HCT116 (cell line): ENCODE data around the gene SRGAP3. TPM values are rescaled to one million over a fixed set of nuclear protein-coding genes. Genes with fewer than 3 reads are reported as not detected.

Experiments
- ATAC-seq: fragments of 200-7000 bp; cut with Tn5 transposase; 2 replicates; pipeline ENCODE4 v1.9.1; 2020; ENCODE audit warnings: mild to moderate bottlenecking, moderate library complexity
- BruUV-seq: library from RNA; stranded (reverse); fragments of 400-500 nt; replicated peaks from 2 replicates; lab custom pipeline; 2021; lab: Mats Ljungman, UMichigan
- CTCF ChIA-PET: fragments of 300-600 bp; sonication (Branson Sonifier 250); formaldehyde crosslinking; loops from one replicate; lab custom pipeline; 2021; ENCODE audit warnings: antibody characterized with exemption; lab: Charles Lee
- POLR2A ChIA-PET: fragments of 300-600, 350-600 bp; sonication (Branson Sonifier 250); formaldehyde crosslinking; loops from one replicate; lab custom pipeline; 2021; ENCODE audit warnings: antibody characterized with exemption; lab: Charles Lee
- RAD21 ChIA-PET, 2 experiments: fragments of 300-600 bp; sonication (Branson Sonifier 250); formaldehyde crosslinking; loops; one replicate each; lab custom pipeline; 2023; ENCODE audit warnings: low total read pairs in 2 of 2; ENCODE audit not compliant: uncharacterized antibody in 2 of 2, unreplicated experiment in 2 of 2, low non-redundant PET in 1 of 2; lab: Charles Lee
- DNase-seq: peaks from one replicate; pipeline ENCODE4 v3.0.0-alpha.2; 2010; ENCODE audit warnings: low read depth, low spot score
- H2AFZ ChIP-seq: fragments of 200-600 bp; shearing (Covaris generic), sonication (generic); 2 replicates; pipeline ENCODE4 v1.6.1; 2017; ENCODE audit warnings: low read depth, mixed run types, mixed read lengths, antibody characterized with exemption, low read length; ENCODE audit not compliant: poor library complexity, severe bottlenecking
- H3K27ac ChIP-seq: 2 replicates; pipeline ENCODE4 v1.5.1; 2012; ENCODE audit warnings: low read depth, low read length
- H3K27me3 ChIP-seq: fragments of 200-600 bp; sonication (generic); 2 replicates; pipeline ENCODE4 v1.6.1; 2016; ENCODE audit warnings: mixed run types, low read length, mixed read lengths; ENCODE audit not compliant: insufficient read depth
- H3K36me3 ChIP-seq, 2 experiments: fragments of 200-500 bp in 1 of 2; fragments of 200-600 bp in 1 of 2; sonication (Bioruptor generic) in 1 of 2; sonication (generic) in 1 of 2; 2 replicates each; pipeline versions ENCODE4 v1.5.1 to v1.6.1; 2014 to 2016; ENCODE audit warnings: low read length in 2 of 2, inconsistent platforms in 1 of 2, mixed read lengths in 1 of 2, mixed run types in 1 of 2; ENCODE audit not compliant: insufficient read depth in 2 of 2, control insufficient read depth in 1 of 2
- H3K4me1 ChIP-seq, 2 experiments: fragments of 200-600 bp in 1 of 2; sonication (generic) in 1 of 2; 2 replicates each; pipeline versions ENCODE4 v1.5.1 to v1.6.1; 2012 to 2017; ENCODE audit warnings: low read length in 2 of 2, inconsistent platforms in 1 of 2, mild to moderate bottlenecking in 1 of 2, mixed read lengths in 1 of 2, mixed run types in 1 of 2, moderate library complexity in 1 of 2; ENCODE audit not compliant: insufficient read depth in 2 of 2, control insufficient read depth in 1 of 2
- H3K4me2 ChIP-seq: fragments of 200-600 bp; sonication (generic); 2 replicates; pipeline ENCODE4 v1.6.1; 2017; ENCODE audit warnings: mixed run types, low read length, mixed read lengths
- H3K4me3 ChIP-seq, 2 experiments: fragments of 200-600 bp in 1 of 2; sonication (generic) in 1 of 2; replicated peaks in 1 of 2; 2 replicates each; pipeline ENCODE4 v1.5.1; 2011 to 2016; ENCODE audit warnings: low read length in 2 of 2, control low read depth in 1 of 2, low read depth in 1 of 2, mild to moderate bottlenecking in 1 of 2, mixed read lengths in 1 of 2, mixed run types in 1 of 2
- H3K79me2 ChIP-seq: fragments of 200-600 bp; sonication (generic); 2 replicates; pipeline ENCODE4 v1.6.1; 2017; ENCODE audit warnings: mild to moderate bottlenecking, mixed run types, low read length, moderate library complexity, mixed read lengths; ENCODE audit not compliant: insufficient read depth
- H3K9ac ChIP-seq: fragments of 200-600 bp; sonication (generic); 2 replicates; pipeline ENCODE4 v1.6.1; 2016; ENCODE audit warnings: low read length, mixed read lengths
- H3K9me2 ChIP-seq: fragments of 200-600 bp; sonication (generic), shearing (Covaris generic); 2 replicates; pipeline ENCODE4 v1.6.1; 2017; ENCODE audit warnings: mixed run types, mild to moderate bottlenecking, moderate library complexity; ENCODE audit not compliant: insufficient read depth
- H3K9me3 ChIP-seq, 2 experiments: fragments of 200-500 bp in 1 of 2; fragments of 200-600 bp in 1 of 2; sonication (Bioruptor generic) in 1 of 2; sonication (generic) in 1 of 2; 2 replicates each; pipeline ENCODE4 v1.6.1; 2014 to 2017; ENCODE audit warnings: low read length in 2 of 2, mixed read lengths in 2 of 2, inconsistent platforms in 1 of 2, low read depth in 1 of 2, mild to moderate bottlenecking in 1 of 2, mixed run types in 1 of 2, moderate library complexity in 1 of 2; ENCODE audit not compliant: control insufficient read depth in 1 of 2, insufficient read depth in 1 of 2
- H4K20me1 ChIP-seq: fragments of 200-600 bp; sonication (generic), shearing (Covaris generic); 2 replicates; pipeline ENCODE4 v1.6.1; 2017; ENCODE audit warnings: mixed run types, mild to moderate bottlenecking, moderate library complexity; ENCODE audit not compliant: insufficient read depth
- ATF3 ChIP-seq: IDR thresholded peaks from 2 replicates; pipeline ENCODE4 v1.6.1; 2012
- CBX3 ChIP-seq: IDR thresholded peaks from 2 replicates; pipeline ENCODE4 v1.6.1; 2012; ENCODE audit warnings: low read depth
- CEBPB ChIP-seq: IDR thresholded peaks from 2 replicates; pipeline ENCODE4 v1.6.1; 2012; ENCODE audit warnings: low read depth
- CTCF ChIP-seq, 3 experiments: fragments of 200-600 bp in 1 of 3; sonication (generic) in 1 of 3; IDR thresholded peaks in 2 of 3; conservative IDR thresholded peaks in 1 of 3; 2 replicates each; pipeline ENCODE4 v1.5.1; 2012 to 2017; ENCODE audit warnings: low read depth in 2 of 3, low read length in 2 of 3, antibody characterized with exemption in 1 of 3, borderline replicate concordance in 1 of 3, control low read depth in 1 of 3, mild to moderate bottlenecking in 1 of 3, mixed read lengths in 1 of 3, mixed run types in 1 of 3, moderate library complexity in 1 of 3; ENCODE audit not compliant: insufficient read depth in 1 of 3
- EGR1 ChIP-seq: IDR thresholded peaks from 2 replicates; pipeline ENCODE4 v1.6.1; 2012; ENCODE audit warnings: low read depth
- ELF1 ChIP-seq: IDR thresholded peaks from 2 replicates; pipeline ENCODE4 v1.6.1; 2012; ENCODE audit warnings: low read depth, borderline replicate concordance
- EZH2phosphoT487 ChIP-seq: fragments of 200-600 bp; IDR thresholded peaks from 2 replicates; pipeline ENCODE4 v1.6.1; 2018; ENCODE audit warnings: antibody characterized with exemption, borderline replicate concordance
- FOSL1 ChIP-seq: IDR thresholded peaks from 2 replicates; pipeline ENCODE4 v1.6.1; 2012; ENCODE audit warnings: low read depth
- JUND ChIP-seq: IDR thresholded peaks from 2 replicates; pipeline ENCODE4 v1.6.1; 2012
- MAX ChIP-seq: IDR thresholded peaks from 2 replicates; pipeline ENCODE4 v1.6.1; 2012
- POLR2A ChIP-seq: IDR thresholded peaks from 2 replicates; pipeline ENCODE4 v1.7.0; 2011; ENCODE audit warnings: borderline replicate concordance; ENCODE audit not compliant: insufficient read depth, insufficient read length; ENCODE audit errors: extremely low read depth
- POLR2AphosphoS5 ChIP-seq: IDR thresholded peaks from 2 replicates; pipeline ENCODE4 v1.6.1; 2011; ENCODE audit warnings: mild to moderate bottlenecking, low read depth, low read length, moderate library complexity
- RAD21 ChIP-seq: IDR thresholded peaks from 2 replicates; pipeline ENCODE4 v1.6.1; 2012; ENCODE audit warnings: low read depth, mild to moderate bottlenecking
- REST ChIP-seq: IDR thresholded peaks from 2 replicates; pipeline ENCODE4 v1.6.1; 2012; ENCODE audit warnings: low read depth
- SIN3A ChIP-seq: IDR thresholded peaks from 2 replicates; pipeline ENCODE4 v1.6.1; 2012; ENCODE audit warnings: low read depth
- SP1 ChIP-seq: IDR thresholded peaks from 2 replicates; pipeline ENCODE4 v1.6.1; 2012; ENCODE audit warnings: low read depth
- SRF ChIP-seq: IDR thresholded peaks from 2 replicates; pipeline ENCODE4 v1.6.1; 2012; ENCODE audit warnings: low read depth
- ZBTB33 ChIP-seq: IDR thresholded peaks from 2 replicates; pipeline ENCODE4 v1.6.1; 2011; ENCODE audit warnings: mild to moderate bottlenecking, low read length, moderate library complexity; ENCODE audit not compliant: insufficient replicate concordance; ENCODE audit errors: extremely low read depth
- intact Hi-C: fragments of 100-400 bp; cut with micrococcal nuclease; formaldehyde crosslinking; loops from 2 replicates; pipeline ENCODE4 v1.10.0; 2022
- total RNA-seq: library from RNA; stranded (reverse); gene quantifications from one replicate; pipeline ENCODE4 v1.2.1, GENCODE V29; 2021; ENCODE audit not compliant: unreplicated experiment

SRGAP3 gene
- total RNA-seq, 1 experiment from 2014 or later = 8.3 TPM

- Histone ChIP-seq H3K9me3 (no peaks in the 10 kb centered on the region), H3K79me2 (peaks cover 10% of the 10 kb centered on the region), H3K36me3 (peaks cover 2 to 40% of the 10 kb centered on the region in 2 experiments; a peak in 3 of 4 replicates), H3K4me2 (no peak overlapping the region), H4K20me1 (no peaks in the 10 kb centered on the region), H3K9me2 (no peaks in the 10 kb centered on the region), H2AFZ (no peak overlapping the region), H3K9ac (no peak overlapping the region), H3K27me3 (no peaks in the 10 kb centered on the region), H3K27ac (no peak overlapping the region), H3K4me1 (peaks cover 0 to 7% of the 10 kb centered on the region in 2 experiments; a peak in 2 of 4 replicates), H3K4me3 (no peak overlapping the region)
- ChIA-PET RAD21 (no interaction called here), POLR2A (no interaction called here), CTCF (no interaction called here)
- intact Hi-C loops = no loop called here
- ATAC-seq (no peak), DNase-seq (no peak)
- BruUV-seq = no TSS peak
- TF ChIP-seq ELF1 (no peak), JUND (no peak), FOSL1 (no peak), MAX (no peak), ATF3 (no peak), ZBTB33 (no peak), RAD21 (no peak), SIN3A (no peak), REST (no peak), SRF (no peak), EZH2phosphoT487 (no peak), CBX3 (no peak), POLR2AphosphoS5 (no peak), POLR2A (no peak), EGR1 (no peak), CTCF (IDR thresholded peaks at IDR 0.05 in 2 of 3, conservative IDR thresholded peaks at IDR 0.05 in 1 of 3; ENCODE audit: borderline replicate concordance in 1 of 3, insufficient read depth in 1 of 3, low read depth in 2 of 3, low read length in 2 of 3) (no peak), CEBPB (no peak), SP1 (no peak)
Measured at GRCh38 chr3:8942746-8943488, 306.5 kb downstream of the SRGAP3 start.
